BE2C (cell line): ENCODE measurements around the gene COG1.

Source experiments
- DNase-seq: peaks from one replicate; pipeline ENCODE4 v3.0.0-alpha.2; 2020
- H3K27me3 ChIP-seq: fragments of 250-450 bp; sonication (Bioruptor Pico); 2 replicates; pipeline ENCODE4 v1.5.1; 2020; ENCODE audit warnings: mild to moderate bottlenecking
- H3K36me3 ChIP-seq: fragments of 250-450 bp; sonication (Bioruptor Pico); 2 replicates; pipeline ENCODE4 v1.5.1; 2020; ENCODE audit warnings: mild to moderate bottlenecking
- H3K4me1 ChIP-seq: fragments of 250-450 bp; sonication (Bioruptor Pico); 2 replicates; pipeline ENCODE4 v1.5.1; 2020
- H3K4me3 ChIP-seq: 2 replicates; pipeline ENCODE4 v1.5.1; 2011; ENCODE audit warnings: low read depth, low read length
- H3K9me3 ChIP-seq: fragments of 250-450 bp; sonication (Bioruptor Pico); 2 replicates; pipeline ENCODE4 v1.5.1; 2020
- CTCF ChIP-seq: IDR thresholded peaks from 2 replicates; pipeline ENCODE4 v1.5.1; 2012; ENCODE audit warnings: mild to moderate bottlenecking, low read depth, low read length

COG1 gene

GRCh38 chr17:73234736-73235135 lies 41.9 kb downstream of the COG1 start:
- no peak for TF ChIP-seq CTCF
- DNase-seq, result no peak
- Histone ChIP-seq H3K4me3 (no peak overlapping the region), H3K9me3 (no peaks in the 10 kb centered on the region), H3K4me1 (no peaks in the 10 kb centered on the region), H3K36me3 (peaks cover 32% of the 10 kb centered on the region), H3K27me3 (no peaks in the 10 kb centered on the region)

GRCh38 chr17:73237714-73238113 lies 44.9 kb downstream of the COG1 start:
- DNase-seq, result no peak
- Histone ChIP-seq H3K36me3 (peaks cover 32% of the 10 kb centered on the region), H3K4me1 (no peaks in the 10 kb centered on the region), H3K27me3 (no peaks in the 10 kb centered on the region), H3K9me3 (no peaks in the 10 kb centered on the region), H3K4me3 (no peak overlapping the region)
- no peak for TF ChIP-seq CTCF

- Histone ChIP-seq H3K9me3 (no peaks in the 10 kb centered on the region), H3K4me1 (no peaks in the 10 kb centered on the region), H3K36me3 (peaks cover 30% of the 10 kb centered on the region), H3K27me3 (no peaks in the 10 kb centered on the region), H3K4me3 (no peak overlapping the region)
- no peak for DNase-seq
- TF ChIP-seq CTCF, result no peak
Measured at GRCh38 chr17:73240561-73240960, 47.7 kb downstream of the COG1 start.

GRCh38 chr17:73247726-73248125 lies 54.9 kb downstream of the COG1 start:
- Histone ChIP-seq H3K4me1 (no peaks in the 10 kb centered on the region; the same call in 1 of the 2 replicates), H3K27me3 (no peaks in the 10 kb centered on the region), H3K36me3 (peaks cover 8% of the 10 kb centered on the region; the same call in 1 of the 2 replicates), H3K9me3 (no peaks in the 10 kb centered on the region), H3K4me3 (no peak overlapping the region)
- peak; percentile 9; the same call in 1 of the 2 replicates for TF ChIP-seq CTCF
- DNase-seq, result no peak

- no peak for DNase-seq
- H3K4me1 ChIP-seq, result no peaks in the 10 kb centered on the region; the same call in 1 of the 2 replicates
- H3K4me3 ChIP-seq, result no peak overlapping the region
- H3K27me3 ChIP-seq, result no peaks in the 10 kb centered on the region
- TF ChIP-seq CTCF, result no peak
- H3K9me3 ChIP-seq, result no peaks in the 10 kb centered on the region
- peaks cover 6% of the 10 kb centered on the region; the same call in 1 of the 2 replicates for H3K36me3 ChIP-seq
Measured at GRCh38 chr17:73248532-73248931, 55.7 kb downstream of the COG1 start.

- no peaks in the 10 kb centered on the region; the same call in 1 of the 2 replicates for H3K4me1 ChIP-seq
- H3K4me3 ChIP-seq, result no peak overlapping the region
- H3K27me3 ChIP-seq, result no peaks in the 10 kb centered on the region
- H3K9me3 ChIP-seq, result no peaks in the 10 kb centered on the region
- H3K36me3 ChIP-seq, result peaks cover 2% of the 10 kb centered on the region; the same call in 1 of the 2 replicates
- no peak for TF ChIP-seq CTCF
- no peak for DNase-seq
Measured at GRCh38 chr17:73249700-73250099, 56.8 kb downstream of the COG1 start.
